Measurements from ENCODE around the gene BCAP31.
"Not testable (repeated sequence)": the region's sequence is repeated elsewhere in the genome, so short reads cannot be mapped to it uniquely, and the experiment has no call there.

BCAP31 gene

GRCh38 chrX:153702336-153703035 lies 21.7 kb downstream of the BCAP31 start:
- no peaks in the 10 kb centered on the region for H3K9me3 ChIP-seq (ENCODE audit: low read length)
- no peaks in the 10 kb centered on the region for H3K27me3 ChIP-seq (ENCODE audit: control insufficient read depth in 1 of 2, insufficient read depth in 2 of 2, low read length in 2 of 2)
- peak overlapping the region; percentile 50 for H3K27ac ChIP-seq (ENCODE audit: low read depth, low read length)
- H3K36me3 ChIP-seq (ENCODE audit: insufficient read depth, low read length), result no peaks in the 10 kb centered on the region
- no peak overlapping the region for H3K9ac ChIP-seq (ENCODE audit: low read length)
- no peak overlapping the region for H3K4me3 ChIP-seq (ENCODE audit: low read depth in 1 of 2, low read length in 2 of 2)
- H3K4me1 ChIP-seq (ENCODE audit: insufficient read depth, low read length), result peaks cover 8% of the 10 kb centered on the region

- peaks cover 8% of the 10 kb centered on the region for H3K4me1 ChIP-seq (ENCODE audit: insufficient read depth, low read length)
- no peaks in the 10 kb centered on the region for H3K9me3 ChIP-seq (ENCODE audit: low read length)
- no peak overlapping the region for H3K9ac ChIP-seq (ENCODE audit: low read length)
- no peak overlapping the region for H3K4me3 ChIP-seq (ENCODE audit: low read depth in 1 of 2, low read length in 2 of 2)
- no peaks in the 10 kb centered on the region for H3K36me3 ChIP-seq (ENCODE audit: insufficient read depth, low read length)
- no peaks in the 10 kb centered on the region for H3K27me3 ChIP-seq (ENCODE audit: control insufficient read depth in 1 of 2, insufficient read depth in 2 of 2, low read length in 2 of 2)
- H3K27ac ChIP-seq (ENCODE audit: low read depth, low read length), result peak overlapping the region; percentile 0
These were observed 22.5 kb downstream of the BCAP31 start for GRCh38 chrX:153701706-153702105.

GRCh38 chrX:153700967-153701366 lies 23.2 kb downstream of the BCAP31 start:
- Histone ChIP-seq H3K27ac (ENCODE audit: low read depth, low read length) (peak overlapping the region; percentile 3), H3K36me3 (ENCODE audit: insufficient read depth, low read length) (no peaks in the 10 kb centered on the region), H3K4me1 (ENCODE audit: insufficient read depth, low read length) (peaks cover 8% of the 10 kb centered on the region), H3K9me3 (ENCODE audit: low read length) (no peaks in the 10 kb centered on the region), H3K27me3 (ENCODE audit: control insufficient read depth in 1 of 2, insufficient read depth in 2 of 2, low read length in 2 of 2) (no peaks in the 10 kb centered on the region), H3K9ac (ENCODE audit: low read length) (no peak overlapping the region), H3K4me3 (ENCODE audit: low read depth in 1 of 2, low read length in 2 of 2) (no peak overlapping the region)

GRCh38 chrX:153700376-153700945 lies 23.7 kb downstream of the BCAP31 start:
- Histone ChIP-seq H3K4me1 (ENCODE audit: insufficient read depth, low read length) (peaks cover 8% of the 10 kb centered on the region), H3K4me3 (ENCODE audit: low read depth in 1 of 2, low read length in 2 of 2) (no peak overlapping the region), H3K27me3 (ENCODE audit: control insufficient read depth in 1 of 2, insufficient read depth in 2 of 2, low read length in 2 of 2) (no peaks in the 10 kb centered on the region), H3K9ac (ENCODE audit: low read length) (no peak overlapping the region), H3K9me3 (ENCODE audit: low read length) (no peaks in the 10 kb centered on the region), H3K27ac (ENCODE audit: low read depth, low read length) (peak overlapping the region; percentile 3), H3K36me3 (ENCODE audit: insufficient read depth, low read length) (no peaks in the 10 kb centered on the region)

- H3K27me3 ChIP-seq (ENCODE audit: control insufficient read depth in 1 of 2, insufficient read depth in 2 of 2, low read length in 2 of 2); H3K4me3 ChIP-seq (ENCODE audit: low read depth in 1 of 2, low read length in 2 of 2); H3K9me3 ChIP-seq (ENCODE audit: low read length); H3K9ac ChIP-seq (ENCODE audit: low read length); H3K36me3 ChIP-seq (ENCODE audit: insufficient read depth, low read length); H3K4me1 ChIP-seq (ENCODE audit: insufficient read depth, low read length): not testable (repeated sequence)
- peak overlapping the region; percentile 3 for H3K27ac ChIP-seq (ENCODE audit: low read depth, low read length)
These were observed 24.3 kb downstream of the BCAP31 start for GRCh38 chrX:153699784-153700371.

GRCh38 chrX:153699210-153699783 lies 24.9 kb downstream of the BCAP31 start:
- H3K36me3 ChIP-seq (ENCODE audit: insufficient read depth, low read length); H3K27me3 ChIP-seq (ENCODE audit: control insufficient read depth in 1 of 2, insufficient read depth in 2 of 2, low read length in 2 of 2); H3K27ac ChIP-seq (ENCODE audit: low read depth, low read length); H3K9ac ChIP-seq (ENCODE audit: low read length); H3K4me3 ChIP-seq (ENCODE audit: low read depth in 1 of 2, low read length in 2 of 2); H3K9me3 ChIP-seq (ENCODE audit: low read length); H3K4me1 ChIP-seq (ENCODE audit: insufficient read depth, low read length): not testable (repeated sequence)

- H3K4me1 ChIP-seq (ENCODE audit: insufficient read depth, low read length), result peaks cover 8% of the 10 kb centered on the region
- H3K36me3 ChIP-seq (ENCODE audit: insufficient read depth, low read length), result no peaks in the 10 kb centered on the region
- no peak overlapping the region for H3K9ac ChIP-seq (ENCODE audit: low read length)
- H3K27me3 ChIP-seq (ENCODE audit: control insufficient read depth in 1 of 2, insufficient read depth in 2 of 2, low read length in 2 of 2), result no peaks in the 10 kb centered on the region
- no peaks in the 10 kb centered on the region for H3K9me3 ChIP-seq (ENCODE audit: low read length)
- no peak overlapping the region for H3K27ac ChIP-seq (ENCODE audit: low read depth, low read length)
- no peak overlapping the region for H3K4me3 ChIP-seq (ENCODE audit: low read depth in 1 of 2, low read length in 2 of 2)
These were observed 26.0 kb downstream of the BCAP31 start for GRCh38 chrX:153697924-153698865.

- not testable (repeated sequence) for H3K27me3 ChIP-seq (ENCODE audit: control insufficient read depth in 1 of 2, insufficient read depth in 2 of 2, low read length in 2 of 2); H3K27ac ChIP-seq (ENCODE audit: low read depth, low read length); H3K36me3 ChIP-seq (ENCODE audit: insufficient read depth, low read length); H3K4me3 ChIP-seq (ENCODE audit: low read depth in 1 of 2, low read length in 2 of 2); H3K4me1 ChIP-seq (ENCODE audit: insufficient read depth, low read length); H3K9me3 ChIP-seq (ENCODE audit: low read length); H3K9ac ChIP-seq (ENCODE audit: low read length)
These were observed 27.0 kb downstream of the BCAP31 start for GRCh38 chrX:153696986-153697722.

GRCh38 chrX:153696538-153696937 lies 27.6 kb downstream of the BCAP31 start:
- not testable (repeated sequence) for H3K27me3 ChIP-seq (ENCODE audit: control insufficient read depth in 1 of 2, insufficient read depth in 2 of 2, low read length in 2 of 2); H3K4me1 ChIP-seq (ENCODE audit: insufficient read depth, low read length); H3K36me3 ChIP-seq (ENCODE audit: insufficient read depth, low read length); H3K27ac ChIP-seq (ENCODE audit: low read depth, low read length); H3K9me3 ChIP-seq (ENCODE audit: low read length); H3K4me3 ChIP-seq (ENCODE audit: low read depth in 1 of 2, low read length in 2 of 2); H3K9ac ChIP-seq (ENCODE audit: low read length)

- Histone ChIP-seq H3K9me3 (ENCODE audit: low read length) (no peaks in the 10 kb centered on the region), H3K9ac (ENCODE audit: low read length) (no peak overlapping the region), H3K4me1 (ENCODE audit: insufficient read depth, low read length) (peaks cover 8% of the 10 kb centered on the region), H3K27ac (ENCODE audit: low read depth, low read length) (no peak overlapping the region), H3K27me3 (ENCODE audit: control insufficient read depth in 1 of 2, insufficient read depth in 2 of 2, low read length in 2 of 2) (no peaks in the 10 kb centered on the region), H3K36me3 (ENCODE audit: insufficient read depth, low read length) (no peaks in the 10 kb centered on the region), H3K4me3 (ENCODE audit: low read depth in 1 of 2, low read length in 2 of 2) (no peak overlapping the region)
These were observed 28.1 kb downstream of the BCAP31 start for GRCh38 chrX:153696100-153696499.
